Measurements from ENCODE around the gene C9orf152.
"Not testable (repeated sequence)": the region's sequence is repeated elsewhere in the genome, so short reads cannot be mapped to it uniquely, and the experiment has no call there.

C9orf152 gene
- total RNA-seq: 0 reads per million in 4 experiments

- no peak for DNase-seq
Measured at GRCh38 chr9:110208031-110208430, at the start of gene C9orf152. TSS of gene C9orf152 (minus strand) at chr9:110208159. CDS start at chr9:110207579, 580 bp downstream.

GRCh38 chr9:110257097-110257841 is 49.3 kb upstream of the C9orf152 start:
- no peak for DNase-seq

- DNase-seq: peak; percentile 67
Measured at GRCh38 chr9:110256380-110257096, 48.6 kb upstream of the C9orf152 start, which contains the start of gene TXN. TSS of gene TXN (minus strand) at chr9:110256507. CDS start at chr9:110256435, 72 bp downstream.

- DNase-seq: no peak
Measured at GRCh38 chr9:110255463-110256379, 47.8 kb upstream of the C9orf152 start.

GRCh38 chr9:110255034-110255462 is 47.1 kb upstream of the C9orf152 start:
- no peak for DNase-seq

GRCh38 chr9:110254500-110254899 is 46.5 kb upstream of the C9orf152 start:
- DNase-seq: no peak

GRCh38 chr9:110252509-110253139 is 44.7 kb upstream of the C9orf152 start:
- no peak for DNase-seq

- not testable (repeated sequence) for DNase-seq
Measured at GRCh38 chr9:110251770-110252169, 43.8 kb upstream of the C9orf152 start.

- no peak for DNase-seq
Measured at GRCh38 chr9:110251212-110251611, 43.3 kb upstream of the C9orf152 start.

GRCh38 chr9:110249603-110250002 is 41.6 kb upstream of the C9orf152 start:
- DNase-seq: no peak

- no peak for DNase-seq
Measured at GRCh38 chr9:110248361-110248760, 40.4 kb upstream of the C9orf152 start.

GRCh38 chr9:110246214-110246613 is 38.3 kb upstream of the C9orf152 start:
- no peak for DNase-seq

- no peak for DNase-seq
Measured at GRCh38 chr9:110244616-110245015, 36.7 kb upstream of the C9orf152 start.

- no peak for DNase-seq
Measured at GRCh38 chr9:110241858-110242321, 33.9 kb upstream of the C9orf152 start.

GRCh38 chr9:110241260-110241857 is 33.4 kb upstream of the C9orf152 start:
- DNase-seq: no peak

GRCh38 chr9:110240198-110240597 is 32.2 kb upstream of the C9orf152 start:
- no peak for DNase-seq

GRCh38 chr9:110228321-110228720 is 20.4 kb upstream of the C9orf152 start:
- no peak for DNase-seq

GRCh38 chr9:110224583-110224982 is 16.6 kb upstream of the C9orf152 start:
- no peak for DNase-seq

- no peak for DNase-seq
Measured at GRCh38 chr9:110220809-110221208, 12.8 kb upstream of the C9orf152 start.

GRCh38 chr9:110217656-110218099 is 9.7 kb upstream of the C9orf152 start:
- no peak for DNase-seq

GRCh38 chr9:110214586-110215355 is 6.8 kb upstream of the C9orf152 start:
- no peak for DNase-seq

Data from effector CD8-positive, alpha-beta T cell (primary cell).